ENCODE data around the gene KCNMA1.

KCNMA1 gene

GRCh38 chr10:77633376-77633775, 4.2 kb downstream of the KCNMA1 start:
- DNase-seq (ENCODE audit: low spot score) = no peak

- no peak for DNase-seq (ENCODE audit: low spot score)
Observed at GRCh38 chr10:77631241-77631640, 6.4 kb downstream of the KCNMA1 start.

GRCh38 chr10:77630507-77630848, 7.1 kb downstream of the KCNMA1 start:
- DNase-seq (ENCODE audit: low spot score) = no peak

GRCh38 chr10:77629775-77630506, 7.7 kb downstream of the KCNMA1 start:
- no peak for DNase-seq (ENCODE audit: low spot score)

GRCh38 chr10:77628906-77629730, 8.5 kb downstream of the KCNMA1 start:
- no peak for DNase-seq (ENCODE audit: low spot score)

- DNase-seq (ENCODE audit: low spot score) = no peak
Observed at GRCh38 chr10:77626266-77626935, 11.2 kb downstream of the KCNMA1 start.

- no peak for DNase-seq (ENCODE audit: low spot score)
Observed at GRCh38 chr10:77625379-77625778, 12.2 kb downstream of the KCNMA1 start.

GRCh38 chr10:77622889-77623291, 14.7 kb downstream of the KCNMA1 start:
- no peak for DNase-seq (ENCODE audit: low spot score)

- DNase-seq (ENCODE audit: low spot score) = no peak
Observed at GRCh38 chr10:77620731-77621130, 16.9 kb downstream of the KCNMA1 start.

GRCh38 chr10:77619964-77620703, 17.5 kb downstream of the KCNMA1 start:
- DNase-seq (ENCODE audit: low spot score) = no peak

- DNase-seq (ENCODE audit: low spot score) = no peak
Observed at GRCh38 chr10:77618117-77618516, 19.5 kb downstream of the KCNMA1 start.

GRCh38 chr10:77616766-77617165, 20.8 kb downstream of the KCNMA1 start:
- peak; percentile 32 for DNase-seq (ENCODE audit: low spot score)

- peak; percentile 33 for DNase-seq (ENCODE audit: low spot score)
Observed at GRCh38 chr10:77614778-77615625, 22.6 kb downstream of the KCNMA1 start.

- peak; percentile 69 for DNase-seq (ENCODE audit: low spot score)
Observed at GRCh38 chr10:77613476-77614130, 24.0 kb downstream of the KCNMA1 start.

- no peak for DNase-seq (ENCODE audit: low spot score)
Observed at GRCh38 chr10:77611670-77612069, 25.9 kb downstream of the KCNMA1 start.

GRCh38 chr10:77611221-77611620, 26.4 kb downstream of the KCNMA1 start:
- DNase-seq (ENCODE audit: low spot score) = no peak

GRCh38 chr10:77609781-77610272, 27.8 kb downstream of the KCNMA1 start:
- no peak for DNase-seq (ENCODE audit: low spot score)

- DNase-seq (ENCODE audit: low spot score) = no peak
Observed at GRCh38 chr10:77608281-77608680, 29.3 kb downstream of the KCNMA1 start.

GRCh38 chr10:77606751-77607150, 30.9 kb downstream of the KCNMA1 start:
- peak; percentile 22 for DNase-seq (ENCODE audit: low spot score)

- no peak for DNase-seq (ENCODE audit: low spot score)
Observed at GRCh38 chr10:77605466-77605865, 32.1 kb downstream of the KCNMA1 start.

GRCh38 chr10:77604941-77605351, 32.7 kb downstream of the KCNMA1 start:
- no peak for DNase-seq (ENCODE audit: low spot score)

All from kidney tubule cell (primary cell).